22Rv1 (cell line): ENCODE results near the gene SLC10A7.

Source experiments
- H3K27ac ChIP-seq: fragments of 450-650 bp; 2 replicates; pipeline ENCODE4 v1.5.1; 2017
- CTCF ChIP-seq: fragments of 450-650 bp; IDR thresholded peaks from 2 replicates; pipeline ENCODE4 v1.5.1; 2017; ENCODE audit warnings: mild to moderate bottlenecking
- ZFX ChIP-seq: fragments of 450-650 bp; IDR thresholded peaks from 2 replicates; pipeline ENCODE4 v1.6.1; 2017; ENCODE audit warnings: antibody characterized with exemption, borderline replicate concordance

SLC10A7 gene

GRCh38 chr4:146481246-146481645 is 40.5 kb downstream of the SLC10A7 start:
- no peak overlapping the region for H3K27ac ChIP-seq
- TF ChIP-seq CTCF (no peak), ZFX (no peak)

GRCh38 chr4:146478009-146478408 is 43.7 kb downstream of the SLC10A7 start:
- no peak overlapping the region for H3K27ac ChIP-seq
- TF ChIP-seq CTCF: no peak
- no peak for TF ChIP-seq ZFX

- TF ChIP-seq CTCF: no peak
- TF ChIP-seq ZFX: no peak
- H3K27ac ChIP-seq: no peak overlapping the region
These were observed 44.7 kb downstream of the SLC10A7 start for GRCh38 chr4:146477054-146477453.

- no peak overlapping the region for H3K27ac ChIP-seq
- TF ChIP-seq CTCF (no peak), ZFX (no peak)
These were observed 49.3 kb downstream of the SLC10A7 start for GRCh38 chr4:146472404-146472803.

GRCh38 chr4:146470604-146471003 is 51.1 kb downstream of the SLC10A7 start:
- H3K27ac ChIP-seq: no peak overlapping the region
- no peak for TF ChIP-seq ZFX
- no peak for TF ChIP-seq CTCF

- H3K27ac ChIP-seq: no peak overlapping the region
- TF ChIP-seq CTCF: no peak
- TF ChIP-seq ZFX: no peak
These were observed 52.7 kb downstream of the SLC10A7 start for GRCh38 chr4:146469022-146469421.

GRCh38 chr4:146465628-146466027 is 56.1 kb downstream of the SLC10A7 start:
- TF ChIP-seq ZFX (no peak), CTCF (no peak)
- no peak overlapping the region for H3K27ac ChIP-seq
